Sigmoid colon (tissue), 7 donors: ENCODE data around the gene SDK2. TPM values are rescaled to one million over a fixed set of nuclear protein-coding genes. Genes with fewer than 3 reads are reported as not detected.

ENCODE experiments used
- DNase-seq: peaks from one replicate; pipeline ENCODE4 v3.0.0-alpha.2; 2019
- H3K27ac ChIP-seq, 4 donors: fragments of 200-600 bp; sonication (generic); one replicate each; pipeline ENCODE4 v1.5.1; 2016 to 2019; ENCODE audit warnings: mild to moderate bottlenecking in 1 of 4
- H3K27me3 ChIP-seq, 3 donors: fragments of 200-600 bp; sonication (generic); one replicate each; pipeline ENCODE4 v1.5.1; 2019; ENCODE audit warnings: mild to moderate bottlenecking in 1 of 3
- H3K36me3 ChIP-seq, 4 donors: fragments of 200-600 bp; sonication (generic); one replicate each; pipeline ENCODE4 v1.5.1; 2016 to 2019
- H3K4me1 ChIP-seq, 4 donors: fragments of 200-600 bp; sonication (generic); one replicate each; pipeline ENCODE4 v1.5.1; 2017 to 2019
- H3K4me3 ChIP-seq, 4 donors: fragments of 200-600 bp; sonication (generic); one replicate each; pipeline ENCODE4 v1.5.1; 2017 to 2019; ENCODE audit warnings: mild to moderate bottlenecking in 2 of 4, moderate library complexity in 1 of 4
- H3K9me3 ChIP-seq, 4 donors: fragments of 200-600 bp in 3 of 4; sonication (generic) in 3 of 4; one replicate each; pipeline versions ENCODE4 v1.5.1 to v1.6.1; 2013 to 2019
- CTCF ChIP-seq, 4 experiments: fragments of 450-650 bp in 3 of 4; fragments of 200-600 bp in 1 of 4; IDR thresholded peaks; one replicate each; pipeline ENCODE4 v1.5.1; 2016 to 2019; ENCODE audit warnings: antibody characterized with exemption in 4 of 4, mild to moderate bottlenecking in 3 of 4, moderate library complexity in 2 of 4
- EP300 ChIP-seq, 4 donors: sonication (generic); formaldehyde crosslinking; IDR thresholded peaks; one replicate each; pipeline ENCODE4 v1.6.1; 2017; ENCODE audit warnings: antibody characterized with exemption in 4 of 4
- POLR2A ChIP-seq, 2 donors: fragments of 450-650 bp; IDR thresholded peaks; one replicate each; pipeline ENCODE4 v1.6.1; 2016; ENCODE audit warnings: antibody characterized with exemption in 2 of 2, mild to moderate bottlenecking in 2 of 2, moderate library complexity in 2 of 2
- POLR2AphosphoS5 ChIP-seq, 4 donors: sonication (generic); formaldehyde crosslinking; IDR thresholded peaks; one replicate each; pipeline ENCODE4 v1.6.1; 2017; ENCODE audit warnings: antibody characterized with exemption in 4 of 4
- WGBS, 2 donors: extraction: QIAGEN DNeasy Blood & Tissue Kit; methylation state at CpG; one replicate each; pipeline ENCODE4 v1.1.7; 2013; 5-methylcytosine and 5-hydroxymethylcytosine counted together
- intact Hi-C: fragments of 100-400 bp; cut with DNase I; formaldehyde crosslinking; loops from one replicate; pipeline ENCODE4 v1.15.1; 2023
- polyA plus RNA-seq, 3 donors: library from polyadenylated mRNA; stranded (reverse); fragments of 200-250 nt; gene quantifications; one replicate each; pipeline ENCODE4 v1.2.3, GENCODE V29; 2013
- total RNA-seq, 4 donors: library from RNA; depleted of rRNA; stranded (reverse); fragments of >200 nt; gene quantifications; one replicate each; pipeline ENCODE4 v1.1.0, GENCODE V29; 2016
- donor health status: healthy with polysubstance abuse.
- donor health status: Bipolar disorder and iron deficiency.
- donor health status: healthy.

SDK2 gene
- total and polyA plus RNA-seq, 7 donors = under 0.01 to 1.9 (median 0.71) TPM

DNA sequence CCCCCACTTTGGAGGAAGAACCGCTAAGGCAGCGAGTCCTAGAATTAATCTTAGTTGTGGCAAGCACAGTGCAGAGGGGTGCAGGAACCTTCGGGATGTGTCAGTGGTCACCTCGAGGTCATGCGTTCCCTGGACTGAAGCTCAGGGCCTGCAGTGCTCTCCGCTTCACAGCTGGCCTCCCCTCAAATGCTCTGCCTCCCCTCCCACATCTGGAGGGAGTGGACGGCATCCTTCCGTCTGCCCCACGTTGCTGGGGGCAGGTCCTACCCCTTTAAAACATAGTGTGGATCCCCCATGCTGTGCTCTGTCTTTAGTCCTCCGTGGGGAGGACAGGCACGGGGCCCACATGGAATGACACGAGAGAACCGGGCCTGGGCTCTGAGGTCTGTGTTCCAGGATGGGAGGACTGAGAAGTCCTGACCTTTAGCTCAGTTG is 232.9 kb downstream of the SDK2 start:
- Histone ChIP-seq H3K27me3 (no peaks in the 10 kb centered on the region), H3K27ac (peak overlapping the region in 2 of 4 donors; percentile 10 to 52), H3K4me3 (no peak overlapping the region), H3K4me1 (no peaks in the 10 kb centered on the region), H3K36me3 (no peaks in the 10 kb centered on the region), H3K9me3 (no peaks in the 10 kb centered on the region)
- peak; percentile 19 for DNase-seq
- intact Hi-C loops = no loop called here
- TF ChIP-seq POLR2A (IDR thresholded peaks at IDR 0.05) (no peak), CTCF (IDR thresholded peaks at IDR 0.05) (no peak), EP300 (IDR thresholded peaks at IDR 0.05) (no peak), POLR2AphosphoS5 (IDR thresholded peaks at IDR 0.05) (no peak)
- WGBS, 2 donors = 82 to 86% methylated on average over 13 of the region's 13 CpGs

DNA sequence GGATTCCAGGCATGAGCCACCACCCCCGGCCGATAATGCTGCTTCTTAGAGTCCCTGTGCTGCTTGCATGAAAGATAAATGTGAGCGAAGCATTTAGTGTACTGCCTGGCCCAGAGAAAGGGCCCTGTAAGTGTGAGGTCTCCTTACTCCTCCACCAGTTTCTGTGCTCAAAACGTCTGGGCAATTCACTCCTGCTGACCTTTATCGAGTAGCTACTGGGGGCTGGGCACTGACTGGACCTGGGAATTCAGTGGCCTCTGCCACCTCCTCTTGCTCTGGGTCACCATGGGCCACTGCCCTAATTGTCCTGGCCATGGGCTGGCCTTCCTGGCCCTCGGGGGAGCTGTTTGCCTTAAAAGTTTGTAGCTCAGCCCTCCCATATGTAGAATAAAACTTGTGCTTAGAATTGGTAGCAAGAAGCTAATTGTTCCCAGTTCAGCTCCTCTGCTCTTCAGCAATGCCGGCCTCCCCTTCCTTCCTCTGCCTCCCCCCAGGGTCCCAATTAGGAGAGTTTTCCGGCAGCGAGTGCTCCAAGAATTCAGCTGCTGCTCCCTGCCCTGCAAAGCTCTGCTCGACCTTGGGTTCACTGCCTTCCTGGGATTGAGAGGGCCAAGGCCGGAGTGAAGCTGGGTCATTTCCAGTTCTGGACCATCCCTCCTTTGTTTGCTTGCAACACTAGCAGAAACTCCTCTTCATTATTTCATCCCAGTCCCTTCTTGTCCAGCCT is 233.5 kb downstream of the SDK2 start:
- TF ChIP-seq CTCF (IDR thresholded peaks at IDR 0.05) (no peak), POLR2A (IDR thresholded peaks at IDR 0.05) (no peak), EP300 (IDR thresholded peaks at IDR 0.05) (no peak), POLR2AphosphoS5 (IDR thresholded peaks at IDR 0.05) (no peak)
- WGBS, 2 donors = 54 to 66% methylated on average over 11 of the region's 11 CpGs
- intact Hi-C loops = no loop called here
- no peaks in the 10 kb centered on the region for H3K36me3 ChIP-seq
- H3K27me3 ChIP-seq = no peaks in the 10 kb centered on the region
- DNase-seq = peak; percentile 45
- H3K4me3 ChIP-seq = no peak overlapping the region
- no peaks in the 10 kb centered on the region for H3K4me1 ChIP-seq
- H3K27ac ChIP-seq = peak overlapping the region in 1 of 4 donors; percentile 52
- H3K9me3 ChIP-seq = no peaks in the 10 kb centered on the region

GRCh38 chr17:73404246-73404645 is 240.0 kb downstream of the SDK2 start:
- Histone ChIP-seq H3K27ac (no peak overlapping the region), H3K9me3 (no peaks in the 10 kb centered on the region), H3K36me3 (no peaks in the 10 kb centered on the region), H3K27me3 (no peaks in the 10 kb centered on the region), H3K4me1 (no peaks in the 10 kb centered on the region), H3K4me3 (no peak overlapping the region)
- peak; percentile 10 for DNase-seq
- TF ChIP-seq CTCF (IDR thresholded peaks at IDR 0.05) (no peak), EP300 (IDR thresholded peaks at IDR 0.05) (no peak), POLR2A (IDR thresholded peaks at IDR 0.05) (no peak), POLR2AphosphoS5 (IDR thresholded peaks at IDR 0.05) (no peak)
- 76 to 79% methylated on average over 4 of the region's 4 CpGs for WGBS, 2 donors
- intact Hi-C loops = no loop called here

- intact Hi-C loops = no loop called here
- Histone ChIP-seq H3K27ac (no peak overlapping the region), H3K4me3 (no peak overlapping the region), H3K27me3 (no peaks in the 10 kb centered on the region), H3K9me3 (no peaks in the 10 kb centered on the region), H3K4me1 (no peaks in the 10 kb centered on the region), H3K36me3 (no peaks in the 10 kb centered on the region)
- no peak for TF ChIP-seq CTCF (IDR thresholded peaks at IDR 0.05)
- TF ChIP-seq POLR2A (IDR thresholded peaks at IDR 0.05) = no peak
- TF ChIP-seq POLR2AphosphoS5 (IDR thresholded peaks at IDR 0.05) = no peak
- TF ChIP-seq EP300 (IDR thresholded peaks at IDR 0.05) = no peak
- no peak for DNase-seq
- WGBS, 2 donors = 88 to 90% methylated on average over 7 of the region's 7 CpGs
Observed at GRCh38 chr17:73402466-73402865, 241.8 kb downstream of the SDK2 start.

DNA sequence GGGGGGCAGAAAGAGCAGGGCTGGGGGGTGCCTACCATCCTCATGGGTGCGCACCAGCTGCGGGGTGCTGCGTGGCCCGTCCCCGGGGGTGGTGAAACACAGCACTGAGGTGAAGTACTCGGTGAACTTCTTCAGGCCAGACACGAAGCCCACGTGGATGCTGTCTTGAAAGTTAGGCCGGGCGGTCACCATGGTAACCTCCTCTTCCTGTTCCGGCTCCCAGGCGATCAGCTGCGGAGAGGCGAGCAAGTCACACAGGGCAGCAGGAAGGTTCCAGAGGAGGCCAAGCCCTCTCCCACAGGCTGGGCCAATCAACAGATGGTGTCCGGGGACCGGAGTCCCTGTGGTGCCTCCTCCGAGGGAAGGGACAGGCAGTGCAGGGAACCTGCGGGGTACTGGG is 242.3 kb downstream of the SDK2 start:
- Histone ChIP-seq H3K36me3 (no peaks in the 10 kb centered on the region), H3K27ac (no peak overlapping the region), H3K9me3 (no peaks in the 10 kb centered on the region), H3K4me3 (no peak overlapping the region), H3K27me3 (no peaks in the 10 kb centered on the region), H3K4me1 (no peaks in the 10 kb centered on the region)
- intact Hi-C loops = no loop called here
- TF ChIP-seq POLR2AphosphoS5 (IDR thresholded peaks at IDR 0.05) (no peak), POLR2A (IDR thresholded peaks at IDR 0.05) (no peak), CTCF (IDR thresholded peaks at IDR 0.05) (no peak), EP300 (IDR thresholded peaks at IDR 0.05) (no peak)
- 62 to 85% methylated on average over 18 of the region's 18 CpGs for WGBS, 2 donors
- DNase-seq = no peak
